ENCODE results near the gene HSD11B2.
"Not testable (repeated sequence)": the region's sequence is repeated elsewhere in the genome, so short reads cannot be mapped to it uniquely, and the experiment has no call there.

HSD11B2 gene

DNA sequence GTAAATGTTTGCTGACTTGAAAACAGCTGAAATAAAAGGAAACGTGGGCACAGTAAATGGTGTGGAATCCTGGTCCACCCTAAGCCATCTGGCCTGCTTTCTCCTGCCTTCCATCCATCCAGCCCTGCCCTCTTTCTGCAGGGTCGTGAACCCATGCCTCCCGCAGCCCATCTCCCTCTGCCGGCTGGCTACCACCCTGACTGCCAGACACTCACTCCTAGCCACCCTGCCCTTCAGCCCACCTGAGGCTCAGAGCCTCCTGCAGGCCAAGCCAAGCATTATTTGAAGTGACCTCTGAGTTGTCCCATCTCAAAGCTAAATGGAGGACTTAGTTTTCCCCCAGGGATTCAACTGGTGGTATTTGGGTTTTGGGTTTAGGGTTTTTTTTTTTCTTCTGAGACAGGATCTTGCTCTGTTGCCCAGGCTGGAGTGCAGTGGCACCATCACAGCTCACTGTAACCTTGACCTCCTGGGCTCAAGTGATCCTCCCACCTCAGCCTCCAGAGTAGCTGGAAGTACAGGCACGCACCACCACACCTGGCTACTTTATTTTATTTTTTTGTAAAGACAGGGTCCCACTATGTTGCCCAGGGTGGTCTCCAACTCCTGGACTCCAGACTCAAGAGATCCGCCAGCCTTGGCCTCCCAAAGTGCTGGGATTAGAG is 23.0 kb upstream of the HSD11B2 start:
- POLR2A ChIA-PET = no interaction called here
- CTCF ChIA-PET = interaction anchor here (0.6 to 1.1 kb wide), 2 partner anchors 12 to 27 kb away, joined by 4 read pairs; no protein-coding TSS in a partner anchor
- no peak for TF ChIP-seq FOXA1 (IDR thresholded peaks at IDR 0.05)
- TF ChIP-seq CTBP1 (IDR thresholded peaks at IDR 0.05; ENCODE audit: borderline replicate concordance) = no peak
- DNase-seq (ENCODE audit: extremely low spot score) = no peak

DNA sequence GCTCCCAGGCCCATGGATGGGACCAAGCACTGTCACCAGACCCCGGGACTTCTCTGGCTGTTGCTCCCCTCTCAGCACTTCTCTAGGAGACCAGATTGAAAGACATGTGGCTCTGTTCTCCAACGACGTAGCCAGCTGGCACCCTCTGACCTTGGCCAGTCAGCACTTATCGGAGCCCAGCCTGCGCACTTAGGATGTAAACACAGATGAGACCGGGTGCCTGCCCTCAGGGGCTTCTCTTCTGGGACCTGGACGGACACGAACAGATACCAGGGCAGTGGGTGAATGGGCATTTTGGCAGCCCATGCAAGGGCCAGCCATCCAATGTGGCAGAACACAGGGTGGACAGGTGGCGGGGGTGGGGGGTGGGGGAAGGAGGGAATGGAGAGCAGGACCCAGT is 21.3 kb upstream of the HSD11B2 start:
- ChIA-PET CTCF (no interaction called here), POLR2A (no interaction called here)
- no peak for DNase-seq (ENCODE audit: extremely low spot score)
- TF ChIP-seq LEF1 (IDR thresholded peaks at IDR 0.05; ENCODE audit: borderline replicate concordance) = no peak
- TF ChIP-seq BHLHE40 (IDR thresholded peaks at IDR 0.05; ENCODE audit: borderline replicate concordance) = no peak
- TF ChIP-seq SP1 (IDR thresholded peaks at IDR 0.05) = no peak
- no peak for TF ChIP-seq CTBP1 (IDR thresholded peaks at IDR 0.05; ENCODE audit: borderline replicate concordance)
- TF ChIP-seq L3MBTL2 (conservative IDR thresholded peaks at IDR 0.05) = no peak
- TF ChIP-seq FOXA1 (IDR thresholded peaks at IDR 0.05) = no peak
- TF ChIP-seq HDGF (IDR thresholded peaks at IDR 0.05; ENCODE audit: borderline replicate concordance) = no peak
- TF ChIP-seq FOXK2 (IDR thresholded peaks at IDR 0.05) = no peak
- TF ChIP-seq NFRKB (IDR thresholded peaks at IDR 0.05) = no peak
- TF ChIP-seq ARNT (IDR thresholded peaks at IDR 0.05) = no peak
- no peak for TF ChIP-seq SUZ12 (IDR thresholded peaks at IDR 0.05)
- TF ChIP-seq ELF4 (IDR thresholded peaks at IDR 0.05) = no peak
- TF ChIP-seq, protein P1, sequence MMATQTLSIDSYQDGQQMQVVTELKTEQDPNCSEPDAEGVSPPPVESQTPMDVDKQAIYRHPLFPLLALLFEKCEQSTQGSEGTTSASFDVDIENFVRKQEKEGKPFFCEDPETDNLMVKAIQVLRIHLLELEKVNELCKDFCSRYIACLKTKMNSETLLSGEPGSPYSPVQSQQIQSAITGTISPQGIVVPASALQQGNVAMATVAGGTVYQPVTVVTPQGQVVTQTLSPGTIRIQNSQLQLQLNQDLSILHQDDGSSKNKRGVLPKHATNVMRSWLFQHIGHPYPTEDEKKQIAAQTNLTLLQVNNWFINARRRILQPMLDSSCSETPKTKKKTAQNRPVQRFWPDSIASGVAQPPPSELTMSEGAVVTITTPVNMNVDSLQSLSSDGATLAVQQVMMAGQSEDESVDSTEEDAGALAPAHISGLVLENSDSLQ (IDR thresholded peaks at IDR 0.05) = no peak

DNA sequence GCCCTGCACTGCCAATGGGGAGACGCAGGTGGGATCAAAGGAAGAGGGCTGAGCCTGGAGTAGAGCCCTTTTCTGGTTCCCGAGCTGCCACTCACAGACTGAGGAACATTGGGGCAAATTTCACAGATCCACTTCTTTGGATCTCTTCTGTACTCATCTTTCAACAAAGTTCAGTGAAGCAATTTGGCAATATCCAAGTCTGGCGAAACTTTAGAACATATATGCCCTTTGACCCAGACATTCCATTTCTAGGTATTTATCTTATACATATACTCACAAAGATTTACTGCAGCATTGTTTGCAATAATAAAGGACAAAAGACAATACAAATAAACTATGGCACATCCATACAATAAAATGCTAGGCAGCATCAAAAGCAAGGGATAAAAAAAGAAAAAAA is 19.6 kb upstream of the HSD11B2 start:
- CTCF ChIA-PET = no interaction called here
- TF ChIP-seq SUZ12 (IDR thresholded peaks at IDR 0.05) = no peak
- no peak for TF ChIP-seq BHLHE40 (IDR thresholded peaks at IDR 0.05; ENCODE audit: borderline replicate concordance)
- no peak for TF ChIP-seq FOXM1 (IDR thresholded peaks at IDR 0.05; ENCODE audit: borderline replicate concordance)
- TF ChIP-seq FOXA1 (IDR thresholded peaks at IDR 0.05) = no peak
- TF ChIP-seq L3MBTL2 (conservative IDR thresholded peaks at IDR 0.05) = no peak
- no peak for TF ChIP-seq HDGF (IDR thresholded peaks at IDR 0.05; ENCODE audit: borderline replicate concordance)
- POLR2A ChIA-PET = no interaction called here
- DNase-seq (ENCODE audit: extremely low spot score) = no peak

DNA sequence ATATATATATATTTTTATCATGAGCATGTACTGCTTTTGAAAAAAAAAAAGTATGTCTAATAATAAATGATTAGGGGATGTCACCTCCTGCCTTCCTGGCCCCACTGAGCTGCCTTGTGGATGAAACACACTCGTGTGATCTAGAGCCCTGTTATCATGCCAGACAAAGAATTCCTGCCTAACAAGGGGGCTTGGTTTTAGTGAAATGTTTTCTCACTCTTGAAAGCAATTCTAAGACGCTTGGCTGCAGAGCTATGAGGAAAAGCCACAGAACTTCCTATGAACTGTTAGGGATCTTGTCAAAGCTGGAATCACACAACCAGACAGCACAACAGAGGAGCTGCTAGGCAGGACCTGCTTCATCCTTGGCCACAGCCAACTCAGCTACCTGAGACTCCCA is 18.6 kb upstream of the HSD11B2 start:
- CTCF ChIA-PET = interaction anchor here (0.5 kb wide), 1 partner anchor 39 kb away, joined by 4 read pairs; no protein-coding TSS in a partner anchor
- TF ChIP-seq LEF1 (IDR thresholded peaks at IDR 0.05; ENCODE audit: borderline replicate concordance) (no peak), CTBP1 (IDR thresholded peaks at IDR 0.05; ENCODE audit: borderline replicate concordance) (no peak), BHLHE40 (IDR thresholded peaks at IDR 0.05; ENCODE audit: borderline replicate concordance) (no peak), ARNT (IDR thresholded peaks at IDR 0.05) (no peak), TARDBP (IDR thresholded peaks at IDR 0.05) (no peak), L3MBTL2 (conservative IDR thresholded peaks at IDR 0.05) (no peak), ZNF384 (IDR thresholded peaks at IDR 0.05) (no peak), NFRKB (IDR thresholded peaks at IDR 0.05) (no peak), ELF4 (IDR thresholded peaks at IDR 0.05) (no peak), FOXK2 (IDR thresholded peaks at IDR 0.05) (no peak), HDGF (IDR thresholded peaks at IDR 0.05; ENCODE audit: borderline replicate concordance) (no peak), FOXM1 (IDR thresholded peaks at IDR 0.05; ENCODE audit: borderline replicate concordance) (no peak), SUZ12 (IDR thresholded peaks at IDR 0.05) (no peak), SP1 (IDR thresholded peaks at IDR 0.05) (no peak), FOXA1 (IDR thresholded peaks at IDR 0.05) (no peak)
- TF ChIP-seq, protein P1 (IDR thresholded peaks at IDR 0.05) = no peak
- POLR2A ChIA-PET = no interaction called here
- DNase-seq (ENCODE audit: extremely low spot score) = no peak

DNA sequence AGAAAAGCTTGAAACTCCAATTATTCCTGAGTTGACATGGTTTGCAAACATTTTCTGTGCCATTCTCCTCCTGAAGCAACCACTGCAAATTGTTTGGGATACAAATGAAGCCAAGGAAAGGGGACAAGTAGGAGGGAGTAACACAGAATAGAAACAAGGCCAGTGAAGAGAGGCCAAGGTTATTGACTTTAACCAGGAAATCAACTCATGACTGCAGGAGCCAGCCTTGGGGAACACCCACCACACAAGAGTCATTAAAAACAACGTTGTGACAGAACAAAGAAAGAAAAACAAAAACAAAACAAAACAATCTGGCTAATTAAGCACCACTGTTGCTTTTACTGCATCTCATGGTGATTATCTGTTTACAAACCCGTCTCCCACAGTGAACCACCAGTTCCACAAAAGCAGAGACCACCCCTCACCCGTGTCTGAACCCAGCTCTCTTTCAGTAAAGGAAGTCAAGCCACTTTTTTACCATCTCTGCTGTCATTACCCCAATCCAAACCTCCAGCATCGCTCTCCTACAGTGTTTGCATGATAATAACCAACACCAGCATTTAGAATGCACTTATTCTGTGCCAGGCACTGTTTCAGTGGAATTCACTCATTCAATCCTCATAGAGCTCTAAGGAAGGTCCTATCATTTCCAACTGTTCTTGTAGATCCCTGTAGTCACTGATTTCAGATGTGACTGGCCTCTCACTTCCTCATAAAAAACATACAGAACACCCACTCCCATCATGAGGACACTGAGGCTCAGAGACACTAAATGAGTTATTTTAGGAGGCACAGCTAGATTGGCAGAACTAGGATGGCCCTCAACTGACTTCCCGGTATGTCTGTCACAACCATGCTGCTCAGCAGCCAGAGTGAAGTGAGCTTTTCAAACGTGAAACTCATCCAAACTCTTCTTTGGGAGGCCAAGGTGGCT is 16.7 kb upstream of the HSD11B2 start:
- no peak for DNase-seq (ENCODE audit: extremely low spot score)
- TF ChIP-seq ZNF384 (IDR thresholded peaks at IDR 0.05) (peak; percentile 16; the same call in 1 of the 2 replicates), L3MBTL2 (conservative IDR thresholded peaks at IDR 0.05) (no peak)
- ChIA-PET POLR2A (interaction anchor here (1.1 kb wide), 1 partner anchor 67 kb away, joined by 4 read pairs; the partner anchor contains the start of gene ATP6V0D1), CTCF (interaction anchor here (1.3 kb wide), 1 partner anchor 51 kb away, joined by 3 read pairs; no protein-coding TSS in a partner anchor)

DNA sequence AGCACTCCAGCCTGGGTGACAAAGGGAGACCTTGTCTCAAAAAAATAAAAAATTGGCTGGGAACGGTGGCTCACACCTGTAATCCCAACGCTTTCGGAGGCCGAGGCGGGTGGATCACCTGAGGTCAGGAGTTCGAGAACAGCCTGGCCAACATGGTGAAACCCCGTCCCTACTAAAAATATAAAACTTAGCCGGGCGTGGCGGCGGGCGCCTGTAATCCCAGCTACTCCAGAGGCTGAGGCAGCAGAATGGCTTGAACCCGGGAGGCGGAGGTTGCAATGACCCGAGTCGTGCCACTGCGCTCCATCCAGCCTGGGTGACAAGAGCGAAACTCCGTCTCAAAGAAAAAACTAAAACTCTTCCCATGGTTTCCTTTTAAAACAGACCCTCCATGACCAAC is 15.5 kb upstream of the HSD11B2 start:
- not testable (repeated sequence) for DNase-seq (ENCODE audit: extremely low spot score)
- ChIA-PET POLR2A (interaction anchor here (0.6 to 1.1 kb wide), 2 partner anchors 13 to 66 kb away, joined by 3 to 4 read pairs; partner anchors contain the start of gene ATP6V0D1), CTCF (interaction anchor here (1.3 kb wide), 1 partner anchor 50 kb away, joined by 3 read pairs; no protein-coding TSS in a partner anchor)

Data from HEK293T (cell line).